Middle frontal gyrus (tissue), 1 donor: ENCODE measurements around the gene RNU5D-1.
A peak's percentile ranks its signal among the peaks of the same experiment; 100 is the strongest.

Experiments
- DNase-seq: peaks from one replicate; pipeline ENCODE4 v3.0.0-alpha.2; 2015; ENCODE audit warnings: low spot score; ENCODE audit errors: extremely low spot score

RNU5D-1 gene

DNA sequence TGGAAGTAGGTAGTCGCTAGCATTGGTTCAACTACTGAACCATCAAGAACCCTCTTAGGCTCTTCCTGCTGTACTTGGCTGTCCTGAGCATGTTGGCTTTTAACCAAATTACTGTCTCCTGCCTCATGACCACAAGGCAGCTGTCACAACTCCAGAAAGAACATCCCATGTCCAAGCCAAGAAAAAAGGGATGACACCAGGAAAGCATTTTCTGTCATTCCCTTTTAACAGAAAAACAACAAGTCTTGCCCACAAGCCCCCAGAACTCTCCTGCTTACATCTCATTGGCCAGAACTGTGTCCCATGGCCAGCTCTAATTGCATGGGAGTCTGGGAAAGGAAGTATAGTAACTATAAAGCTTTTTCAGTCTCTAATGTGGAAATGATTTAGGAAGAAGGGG lies 2.4 kb upstream of the RNU5D-1 start:
- no peak for DNase-seq

DNA sequence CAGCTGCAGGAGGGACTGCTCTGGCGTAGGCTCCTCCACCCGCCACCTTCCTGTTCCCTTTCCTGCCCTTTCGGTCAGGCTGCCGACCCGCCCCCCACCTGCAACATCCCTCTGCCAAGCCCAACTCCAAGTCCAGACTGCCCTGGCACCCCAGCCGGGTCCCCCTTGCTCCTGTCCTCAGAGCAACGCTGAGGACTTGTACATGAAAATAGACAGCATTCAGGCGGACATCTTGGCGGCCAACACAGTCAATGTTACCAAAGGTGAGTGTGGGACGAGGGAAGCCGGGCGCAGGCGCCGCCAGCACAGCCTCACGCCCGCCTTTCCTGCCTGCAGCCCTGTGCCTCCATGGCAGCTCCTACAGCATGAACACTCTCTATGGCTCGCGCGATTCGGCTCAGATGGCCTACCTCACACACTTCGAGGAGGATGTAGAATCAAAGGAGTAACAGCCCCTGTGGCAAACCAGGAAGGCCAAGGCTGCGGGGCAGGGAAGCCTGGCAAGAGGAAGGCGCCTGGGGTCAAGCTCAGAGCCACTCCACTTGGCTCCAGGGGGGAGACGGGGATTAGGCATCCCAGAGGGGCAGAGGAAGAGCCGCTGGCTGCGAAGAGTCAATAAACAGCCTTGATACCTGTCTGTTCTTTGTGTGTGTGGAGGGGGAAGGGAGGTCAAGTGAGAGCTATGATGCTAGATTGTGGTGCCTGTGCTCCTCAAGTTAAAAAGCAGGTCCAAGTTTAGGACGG lies 5.8 kb downstream of the RNU5D-1 start:
- no peak for DNase-seq

DNA sequence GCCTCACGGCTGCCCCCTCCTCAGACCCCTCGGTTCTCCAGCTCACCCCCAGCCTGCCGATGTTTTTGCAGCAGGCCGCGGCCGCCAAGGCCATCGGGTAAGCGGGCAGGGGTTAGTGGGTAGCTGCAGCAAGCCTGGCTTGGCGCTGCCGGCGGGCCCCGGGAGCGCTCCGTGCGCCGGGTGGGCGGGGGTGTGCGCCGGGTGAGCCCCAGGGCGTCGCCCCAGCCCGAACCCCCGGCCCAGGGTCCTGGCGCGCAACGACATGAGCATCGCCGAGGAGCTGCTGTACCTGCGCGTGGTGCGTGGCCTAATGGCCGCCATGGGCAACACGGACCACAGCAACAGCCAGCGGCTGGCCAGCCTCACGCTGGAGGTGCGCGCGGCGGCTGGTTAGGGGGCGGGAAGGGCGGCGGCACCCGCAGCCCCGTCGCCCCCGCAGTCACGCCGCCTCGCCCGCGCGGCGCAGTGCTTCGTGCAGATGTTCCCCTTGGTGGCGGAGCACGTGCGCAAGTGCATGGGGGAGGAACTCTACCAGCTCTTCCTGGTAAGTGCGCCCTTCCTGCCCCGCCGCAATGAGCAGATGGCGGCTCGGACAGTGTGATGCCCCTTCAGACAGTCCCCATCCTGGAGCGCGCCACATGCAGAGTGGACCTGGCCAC lies 6.5 kb downstream of the RNU5D-1 start:
- no peak for DNase-seq

DNA sequence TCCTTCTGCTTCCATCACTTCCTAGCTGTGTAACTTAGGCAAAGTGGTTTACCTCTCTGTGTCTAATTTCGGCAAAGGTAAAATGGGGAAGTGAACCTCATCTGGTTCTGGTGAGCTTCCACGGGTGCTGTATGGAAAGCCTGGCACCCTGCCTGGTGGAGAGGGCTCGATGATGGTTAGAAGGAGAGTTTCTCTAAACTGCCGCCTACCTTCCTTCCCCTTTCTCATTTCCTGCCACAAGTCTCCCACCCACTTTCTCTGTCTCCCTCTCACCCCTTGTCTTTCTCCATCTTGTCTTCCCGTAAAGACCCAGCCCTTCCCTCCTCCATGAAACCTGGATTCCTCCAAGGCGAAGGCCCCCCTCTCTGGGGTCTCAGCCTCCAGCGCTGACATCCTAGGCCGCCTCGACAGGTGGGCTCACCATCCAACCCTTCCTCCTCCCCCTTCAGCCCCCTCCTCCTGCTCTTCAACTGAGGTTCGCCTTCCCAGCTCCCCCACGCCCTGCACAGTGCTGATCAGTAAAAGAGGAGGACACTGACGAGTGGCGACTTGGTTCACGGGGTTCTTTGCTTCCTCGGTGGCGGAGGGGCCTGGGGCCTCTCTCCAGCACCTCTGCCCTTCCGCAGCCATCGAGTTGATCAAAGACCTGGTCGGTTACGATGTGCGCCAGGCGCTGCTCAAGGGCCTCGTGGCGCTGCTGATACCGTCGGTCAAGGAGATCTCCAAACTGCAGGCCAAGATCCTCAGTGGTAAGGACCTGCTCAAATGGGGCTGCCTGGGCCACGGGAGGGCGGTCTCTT lies 7.3 kb downstream of the RNU5D-1 start:
- no peak for DNase-seq

DNA sequence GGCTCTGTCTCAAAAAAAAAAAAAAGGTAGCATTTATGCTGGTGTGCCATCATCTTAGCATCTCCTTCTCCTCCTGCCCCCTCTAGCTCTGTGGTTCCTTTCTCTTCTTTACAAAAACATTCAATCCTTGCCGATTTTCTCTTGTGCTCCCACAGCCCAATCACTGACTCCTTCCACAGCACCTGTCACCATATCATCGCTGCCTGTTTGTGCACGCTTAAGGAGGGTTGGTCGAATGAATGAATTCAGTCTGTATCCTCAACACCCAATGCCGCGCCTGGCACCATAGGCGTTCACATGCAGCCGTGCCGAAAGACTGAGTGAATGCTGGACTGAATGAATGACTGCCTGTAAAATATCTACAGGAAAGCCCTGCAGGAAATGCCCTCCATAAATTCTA lies 7.9 kb downstream of the RNU5D-1 start:
- DNase-seq: no peak

DNA sequence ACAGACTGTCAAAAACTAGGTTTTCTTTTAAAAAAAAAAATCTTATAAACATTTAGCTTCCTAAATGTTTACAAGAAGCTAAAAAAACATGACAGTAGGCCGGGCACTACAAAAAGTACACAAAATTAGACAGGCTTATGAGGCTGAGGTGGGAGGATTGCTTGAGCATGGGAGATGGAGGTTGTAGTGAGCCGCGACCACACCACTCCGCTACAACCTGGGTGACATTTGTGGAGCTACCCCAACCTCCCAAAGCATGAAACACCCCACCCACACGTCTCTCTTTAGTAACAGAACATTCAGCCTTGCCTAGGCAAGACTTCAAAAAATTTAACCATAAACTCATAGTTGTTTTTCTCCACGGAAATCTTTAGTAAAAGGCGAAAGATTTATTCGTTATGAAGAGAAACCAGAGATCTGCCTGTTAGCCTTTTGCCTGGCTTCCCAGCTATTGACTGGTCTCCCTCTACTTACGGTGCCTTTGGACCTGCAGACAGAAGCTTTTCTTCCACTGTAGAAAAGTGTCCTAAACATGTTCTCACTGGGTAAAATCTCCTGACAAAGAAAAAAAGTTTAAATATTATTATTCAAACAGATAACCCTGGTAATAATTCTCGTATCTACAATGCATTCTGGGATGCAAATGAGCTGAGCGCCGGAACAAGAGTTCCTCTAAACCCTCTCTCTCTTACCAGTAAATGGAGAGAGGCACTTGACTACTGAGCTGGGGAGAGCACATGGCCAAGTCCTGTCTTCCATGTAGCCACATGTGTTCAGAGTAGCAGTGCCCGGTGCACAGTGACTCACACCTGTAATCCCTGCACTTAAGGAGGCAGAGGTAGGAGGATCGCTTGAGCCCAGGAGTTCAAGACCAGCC lies 9.2 kb downstream of the RNU5D-1 start:
- peak; percentile 27 for DNase-seq

DNA sequence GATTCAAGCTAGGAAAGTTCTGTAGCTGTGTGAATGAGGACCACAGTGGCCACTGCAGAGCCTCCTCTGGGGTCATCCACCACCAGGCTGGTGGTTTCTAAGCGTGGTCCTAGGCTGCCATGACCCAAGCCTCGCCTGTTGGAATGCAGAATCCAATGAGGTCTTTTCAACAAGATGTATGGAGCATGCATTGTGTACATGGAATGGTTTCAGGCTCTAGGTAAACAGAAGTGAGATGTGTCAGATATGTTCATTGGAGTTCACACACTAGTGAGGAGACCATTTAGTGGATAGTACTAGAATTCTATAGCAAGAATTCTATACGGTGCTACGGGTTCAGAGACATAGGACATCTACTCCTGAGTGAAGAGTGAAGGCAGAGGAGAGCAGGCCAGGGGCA lies 10.7 kb downstream of the RNU5D-1 start:
- no peak for DNase-seq

DNA sequence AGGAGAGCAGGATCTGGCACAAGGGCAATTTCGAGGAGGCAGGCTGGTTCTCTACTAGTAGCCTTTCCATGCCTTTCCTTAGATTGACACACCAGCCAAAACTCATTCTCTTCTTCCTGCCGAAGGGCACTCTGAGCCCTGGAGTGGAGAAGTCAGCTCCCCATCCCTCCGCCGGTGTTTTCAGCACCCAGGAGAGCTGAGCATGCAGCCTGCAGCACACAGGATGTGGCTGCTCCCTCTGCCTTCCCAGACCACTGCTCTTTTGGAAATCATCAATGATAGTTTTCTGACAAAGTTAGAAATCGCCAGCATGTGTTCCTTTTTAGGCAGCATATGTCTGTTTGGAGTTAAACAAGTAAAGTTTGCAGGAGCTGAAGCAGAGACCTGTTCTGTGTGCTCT lies 11.7 kb downstream of the RNU5D-1 start:
- no peak for DNase-seq

DNA sequence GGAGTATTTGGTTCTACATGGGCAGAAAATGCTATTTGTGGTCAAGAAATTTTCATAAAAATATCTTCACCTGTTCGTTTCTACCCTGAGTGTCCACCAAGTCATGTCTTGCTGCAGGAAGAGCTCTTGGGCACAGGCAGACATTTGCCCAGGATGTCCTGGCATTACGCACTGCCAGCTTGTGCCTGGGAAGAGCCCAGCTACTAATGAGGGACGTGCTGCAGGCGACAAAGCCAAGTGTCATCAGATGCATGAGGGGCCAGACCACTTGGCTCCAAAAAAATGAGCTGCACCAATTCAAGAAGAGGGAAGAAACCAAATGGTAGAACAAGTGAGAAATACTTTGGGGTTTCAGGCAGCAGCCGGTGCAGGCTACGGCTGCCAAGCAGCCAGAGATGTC lies 12.9 kb downstream of the RNU5D-1 start:
- no peak for DNase-seq

DNA sequence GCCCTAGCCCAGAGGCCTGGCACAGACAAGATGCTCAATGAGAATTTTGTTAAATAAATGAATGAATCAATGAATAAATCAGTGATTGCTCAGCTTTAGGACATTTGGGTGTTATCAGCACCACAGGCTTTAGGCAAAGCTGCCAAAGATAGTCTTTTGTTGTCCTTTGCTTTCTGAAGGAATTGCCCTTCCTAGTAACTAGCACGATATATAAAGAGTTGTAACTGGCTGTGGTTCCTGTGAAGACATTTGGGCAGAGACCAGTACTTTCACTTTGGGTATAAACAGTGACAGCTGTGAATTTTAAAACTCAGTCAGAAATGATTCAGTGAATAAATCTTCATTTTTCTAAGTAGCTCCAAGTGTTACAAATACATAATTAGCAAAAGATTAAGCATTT lies 13.3 kb downstream of the RNU5D-1 start:
- DNase-seq: no peak

DNA sequence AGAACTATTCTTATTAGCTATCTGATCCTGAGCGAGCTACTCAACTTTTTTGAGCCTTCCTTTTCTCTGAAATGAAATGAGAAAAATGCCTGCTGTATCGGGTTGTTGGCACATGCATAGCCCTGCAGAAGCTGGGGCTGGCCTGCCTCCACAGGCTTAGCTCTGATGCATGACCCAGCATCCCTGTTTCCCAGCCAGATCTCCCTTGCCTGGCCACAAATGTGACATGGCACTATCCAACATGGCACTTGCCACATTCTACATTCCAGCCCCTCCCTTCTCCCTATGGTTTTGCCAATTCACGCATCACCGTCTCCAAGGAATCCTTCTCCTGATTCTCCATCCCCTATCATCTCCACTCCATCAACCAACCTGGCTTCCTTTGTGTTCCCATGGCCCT lies 13.8 kb downstream of the RNU5D-1 start:
- DNase-seq: no peak

DNA sequence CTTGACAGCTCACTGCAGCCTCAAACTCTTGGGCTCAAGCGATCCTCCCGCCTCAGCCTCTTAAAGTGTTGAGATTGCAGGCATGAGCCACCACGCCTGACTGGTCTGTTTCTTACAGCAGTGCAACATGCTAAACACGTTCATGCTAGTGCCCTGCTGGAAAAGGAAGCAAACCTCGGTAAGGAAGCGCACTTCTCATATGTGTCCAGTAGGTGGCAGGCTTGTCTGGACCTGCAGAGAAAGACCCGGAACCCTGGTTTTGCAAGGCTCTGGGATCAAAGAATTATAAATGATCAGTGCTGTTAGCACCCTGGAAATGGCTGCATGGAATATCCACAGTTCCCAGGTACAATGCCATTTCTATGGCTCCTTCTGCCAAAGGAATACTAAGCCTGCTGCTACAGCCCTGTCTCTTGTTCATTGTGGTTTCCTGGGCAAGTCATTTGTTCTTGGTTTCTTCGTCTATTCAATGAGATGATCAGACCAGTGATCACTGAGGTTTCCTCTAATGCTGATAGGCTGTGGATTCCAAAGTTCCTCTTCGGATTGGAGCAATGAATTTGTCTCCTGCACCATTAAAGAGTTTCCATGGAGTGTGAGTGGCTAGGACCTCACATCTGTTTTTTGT lies 15.9 kb downstream of the RNU5D-1 start:
- peak; percentile 75 for DNase-seq

DNA sequence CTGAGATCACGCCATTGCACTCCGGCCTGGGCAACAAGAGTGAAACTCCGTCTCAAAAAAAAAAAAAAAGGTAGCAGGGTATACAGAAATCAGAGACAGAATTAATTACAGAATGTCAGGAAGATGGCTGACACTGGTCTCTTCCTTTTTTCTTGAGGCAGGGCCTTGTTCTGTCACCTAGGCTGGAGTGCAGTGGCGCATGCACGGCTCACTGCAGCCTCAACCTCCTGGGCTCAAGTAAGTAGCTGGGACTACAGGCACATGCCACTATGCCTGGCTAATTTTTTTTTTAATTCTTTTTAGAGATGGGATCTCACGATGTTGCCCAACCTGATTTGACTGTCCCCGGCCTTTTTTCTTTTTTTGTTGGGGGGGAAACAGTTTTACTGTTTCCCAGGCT lies 16.4 kb downstream of the RNU5D-1 start:
- DNase-seq: no peak

DNA sequence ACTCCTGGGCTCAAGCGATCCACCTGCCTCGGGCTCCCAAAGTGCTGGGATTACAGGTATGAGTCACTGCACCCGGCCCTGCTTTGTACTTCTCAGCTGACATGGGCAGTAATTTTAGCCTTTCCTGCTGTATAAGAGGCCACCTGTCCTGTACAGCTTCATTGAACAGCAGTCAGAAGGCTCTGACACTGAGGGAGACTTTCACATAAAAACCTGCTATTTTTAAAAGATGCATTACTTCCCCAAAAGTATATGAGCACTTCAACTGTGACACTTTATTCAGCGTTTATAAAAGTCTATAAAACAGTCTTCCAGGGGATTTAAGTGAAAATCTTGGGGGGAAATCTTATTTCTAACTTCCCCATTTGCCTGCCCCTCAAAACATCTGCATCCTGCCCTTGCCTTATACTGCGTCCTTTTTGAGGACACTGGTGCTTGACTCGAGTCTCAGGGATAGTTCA lies 17.6 kb downstream of the RNU5D-1 start:
- no peak for DNase-seq

DNA sequence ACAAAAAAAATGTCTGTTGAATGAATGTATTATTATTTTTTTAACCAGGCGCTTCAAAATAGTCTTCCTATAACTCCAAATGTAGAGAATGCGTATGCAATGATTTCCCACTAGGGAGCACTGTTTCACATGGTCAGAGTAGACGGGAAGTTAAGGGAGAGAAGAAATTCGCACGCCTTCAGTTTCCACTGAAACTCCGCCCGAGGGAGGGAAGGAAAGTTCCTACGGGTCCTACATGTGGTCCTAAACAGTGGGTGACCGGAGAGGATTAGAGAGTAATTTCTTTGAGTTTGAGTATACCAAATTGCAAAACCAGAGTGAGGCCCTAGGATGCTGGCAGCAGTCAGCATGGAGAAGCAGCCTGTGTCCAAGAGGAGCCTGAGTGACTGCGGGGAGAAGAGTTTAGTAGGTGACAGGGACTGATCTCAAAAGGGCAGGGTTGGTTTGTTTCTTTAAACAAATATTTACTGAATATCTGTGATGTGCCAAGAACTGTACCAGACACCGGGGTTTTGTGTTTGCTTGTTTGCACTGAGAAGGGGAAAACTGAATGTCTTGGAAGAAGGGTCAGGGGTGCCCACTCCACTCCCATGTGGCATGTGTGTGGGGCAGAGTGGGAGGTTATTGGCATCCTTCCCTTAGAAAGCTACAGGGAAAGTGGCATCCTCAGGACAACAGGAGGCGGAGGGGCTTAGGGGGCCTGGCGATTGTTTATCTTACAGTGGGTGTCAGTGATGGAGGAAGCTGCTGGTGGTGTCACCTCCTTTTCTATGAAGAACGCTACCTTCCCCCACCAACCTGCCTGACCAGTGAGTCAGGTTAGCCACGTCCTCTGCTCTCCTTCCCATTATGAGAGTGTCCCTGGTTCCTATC lies 22.8 kb downstream of the RNU5D-1 start:
- no peak for DNase-seq

DNA sequence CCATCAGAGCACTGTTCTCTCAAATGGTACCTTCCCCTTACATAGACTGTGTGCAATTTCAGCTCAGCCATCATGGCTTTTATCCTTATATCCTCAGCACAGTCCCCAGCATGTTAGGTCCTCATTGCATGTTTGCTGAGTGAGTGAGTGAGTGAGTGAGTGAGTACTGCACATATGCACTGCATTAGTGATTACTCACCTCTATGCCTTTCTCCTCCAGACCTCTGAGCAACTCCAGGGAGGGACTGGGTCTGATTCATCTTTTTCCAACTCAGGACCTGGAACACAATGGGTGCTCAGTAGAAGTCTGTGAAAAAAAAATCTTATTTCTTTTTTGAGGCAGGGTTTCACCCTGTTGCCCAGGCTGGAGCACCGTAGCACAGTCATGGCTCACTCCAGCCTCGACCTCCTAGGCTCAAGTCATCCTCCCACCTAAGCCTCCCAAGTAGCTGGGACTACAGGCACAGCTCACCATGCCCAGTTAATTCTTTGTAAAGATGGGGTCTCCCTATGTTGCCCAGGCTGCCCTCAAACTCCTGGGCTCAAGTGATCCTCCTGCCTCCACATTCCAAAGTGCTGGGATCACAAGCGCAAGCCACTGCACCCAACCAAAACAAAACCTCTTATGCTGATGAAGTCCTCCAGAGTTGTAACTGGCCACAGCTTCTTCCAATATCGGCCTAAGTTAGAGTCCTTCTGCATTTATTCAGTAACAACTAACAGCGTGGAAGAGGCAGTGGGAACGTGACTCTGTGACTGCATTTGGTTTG lies 23.7 kb downstream of the RNU5D-1 start:
- no peak for DNase-seq

DNA sequence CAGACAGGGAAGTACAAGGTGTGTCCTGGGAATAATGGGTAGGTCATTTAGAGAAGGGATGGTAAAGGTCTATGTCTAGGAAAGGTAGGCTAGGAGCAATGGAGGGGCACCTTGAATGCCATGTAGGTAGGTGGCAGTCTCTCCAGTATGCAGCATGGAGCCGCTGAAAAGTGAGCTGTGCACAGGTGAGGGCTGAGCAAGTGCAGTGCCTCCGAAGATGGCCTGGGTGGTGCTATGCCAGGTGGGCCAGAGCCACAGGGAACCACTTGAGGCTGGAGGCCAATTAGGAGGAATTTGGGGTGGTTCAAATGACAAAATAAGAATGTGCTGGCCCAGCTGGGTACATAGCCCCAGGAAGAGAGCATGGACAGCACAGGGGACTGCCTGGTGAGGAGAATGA lies 25.0 kb downstream of the RNU5D-1 start:
- no peak for DNase-seq

DNA sequence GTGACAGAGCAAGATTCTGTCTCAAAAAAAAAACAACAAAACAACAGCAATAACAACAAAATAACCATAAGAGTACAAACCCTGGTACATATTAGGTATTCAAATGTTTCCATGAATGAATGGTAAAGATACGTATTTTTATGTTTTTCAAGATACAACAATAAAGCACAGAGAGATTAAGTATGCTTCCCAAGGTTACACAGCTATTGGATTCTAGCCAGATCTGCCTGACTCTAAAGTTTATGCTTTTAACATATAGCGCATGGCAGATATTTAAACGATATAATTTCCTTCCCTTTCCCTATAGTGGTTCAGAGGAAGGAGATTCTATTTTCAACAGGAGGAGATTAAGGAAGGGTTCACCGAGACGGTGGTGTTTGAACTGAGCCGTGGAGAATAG lies 25.5 kb downstream of the RNU5D-1 start:
- no peak for DNase-seq

DNA sequence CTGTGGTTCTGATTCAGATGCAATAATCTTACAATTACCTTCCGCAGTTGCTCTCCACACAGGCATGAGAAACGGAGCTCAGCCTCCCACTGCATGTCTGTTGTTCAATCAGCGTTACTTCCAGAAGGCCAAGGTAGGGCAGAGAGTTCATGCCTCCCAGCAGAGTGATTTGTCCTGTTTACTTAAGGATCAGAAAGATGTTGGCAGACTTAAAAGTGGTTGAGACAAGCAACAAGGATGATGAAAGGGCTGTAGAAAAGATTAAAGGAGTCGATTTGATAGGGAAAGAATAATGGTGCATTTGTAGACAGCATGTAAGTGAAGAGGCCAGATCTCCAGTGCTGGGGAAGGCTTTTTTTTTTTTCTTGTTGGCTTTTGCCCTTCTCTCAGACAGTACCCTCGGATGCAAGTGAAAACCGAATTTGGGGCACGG lies 29.8 kb downstream of the RNU5D-1 start:
- DNase-seq: no peak
